GM12878 (cell line): ENCODE results near the gene RTN4RL1. TPM values are rescaled to one million over a fixed set of nuclear protein-coding genes. Genes with fewer than 3 reads are reported as not detected.

Experiments
- ATAC-seq: fragments of 200-7000 bp; cut with Tn5 transposase; 3 replicates; pipeline ENCODE4 v1.9.1; 2020; ENCODE audit warnings: mild to moderate bottlenecking, moderate library complexity
- BruUV-seq: library from RNA; stranded (reverse); fragments of 400-500 nt; replicated peaks from 2 replicates; lab custom pipeline; 2021; lab: Mats Ljungman, UMichigan
- CTCF ChIA-PET: fragments of 300-600 bp; sonication (Branson Sonifier 250); formaldehyde crosslinking; extraction: SDS; loops from one replicate; lab custom pipeline; 2021; ENCODE audit warnings: inconsistent platforms; lab: Yijun Ruan, JAX
- POLR2A ChIA-PET: fragments of 350-600 bp; formaldehyde crosslinking; extraction: SDS; loops from one replicate; lab custom pipeline; 2021; ENCODE audit warnings: inconsistent platforms; lab: Charles Lee
- RAD21 ChIA-PET: fragments of 300-600 bp; sonication (Branson Sonifier 250); formaldehyde crosslinking; loops from one replicate; lab custom pipeline; 2023; ENCODE audit warnings: antibody characterized with exemption; ENCODE audit not compliant: unreplicated experiment; lab: Charles Lee
- SMC1A ChIA-PET: fragments of 300-600 bp; sonication (Branson Sonifier 250); formaldehyde crosslinking; loops from one replicate; lab custom pipeline; 2023; ENCODE audit not compliant: unreplicated experiment, uncharacterized antibody; lab: Charles Lee
- DNase-seq: peaks from one replicate; pipeline ENCODE4 v3.0.0-alpha.2; 2011; ENCODE audit warnings: low read depth, low spot score
- FAIRE-seq: peaks from 3 replicates; lab custom pipeline; 2011; peaks lifted over from hg19 to GRCh38; lab: Jason Lieb, UNC
- H2AFZ ChIP-seq: 2 replicates; pipeline ENCODE4 v1.6.0; 2011; ENCODE audit warnings: low read depth, low read length, control low read depth; ENCODE audit not compliant: control insufficient read depth
- H3K27ac ChIP-seq: 2 replicates; pipeline ENCODE4 v1.5.1; 2011; ENCODE audit warnings: control low read depth; ENCODE audit not compliant: control insufficient read depth, insufficient read depth
- H3K27me3 ChIP-seq, 2 experiments: replicated peaks in 1 of 2; 2 replicates each; pipeline versions ENCODE4 v1.6.0 to v1.6.1; 2011; ENCODE audit warnings: low read length in 1 of 2; ENCODE audit not compliant: control insufficient read depth in 2 of 2, insufficient read depth in 2 of 2
- H3K36me3 ChIP-seq, 2 experiments: 2 replicates each; pipeline ENCODE4 v1.5.1; 2011; ENCODE audit warnings: low read length in 1 of 2; ENCODE audit not compliant: control insufficient read depth in 2 of 2, insufficient read depth in 2 of 2
- H3K4me1 ChIP-seq: 2 replicates; pipeline ENCODE4 v1.6.1; 2011; ENCODE audit warnings: mild to moderate bottlenecking, low read length, moderate library complexity, mixed read lengths; ENCODE audit not compliant: control insufficient read depth, insufficient read depth
- H3K4me2 ChIP-seq: 2 replicates; pipeline ENCODE4 v1.6.0; 2011; ENCODE audit warnings: control low read depth; ENCODE audit not compliant: control insufficient read depth, insufficient read depth
- H3K4me3 ChIP-seq: fragments of 200-600 bp; sonication (generic); 2 replicates; pipeline ENCODE4 v1.5.1; 2016
- H3K79me2 ChIP-seq: 2 replicates; pipeline ENCODE4 v1.6.0; 2011; ENCODE audit warnings: low read length; ENCODE audit not compliant: control insufficient read depth, insufficient read depth
- H3K9ac ChIP-seq: 2 replicates; pipeline ENCODE4 v1.8.0; 2011; ENCODE audit warnings: low read length, control low read depth, mixed read lengths; ENCODE audit not compliant: control insufficient read depth, insufficient read depth
- H3K9me3 ChIP-seq: replicated peaks from 3 replicates; pipeline ENCODE4 v1.5.1; 2011; ENCODE audit warnings: mild to moderate bottlenecking, low read length; ENCODE audit not compliant: control insufficient read depth, insufficient read depth
- H4K20me1 ChIP-seq: 2 replicates; pipeline ENCODE4 v1.6.0; 2011; ENCODE audit not compliant: control insufficient read depth, insufficient read depth
- DPF2 ChIP-seq: fragments of 450-650 bp; IDR thresholded peaks from 2 replicates; pipeline ENCODE4 v1.6.1; 2017; ENCODE audit warnings: mild to moderate bottlenecking
- NR2C1 ChIP-seq: fragments of 450-650 bp; IDR thresholded peaks from 2 replicates; pipeline ENCODE4 v1.6.1; 2017; ENCODE audit warnings: antibody characterized with exemption, mild to moderate bottlenecking, moderate library complexity
- NRF1 ChIP-seq: conservative IDR thresholded peaks from 2 replicates; pipeline ENCODE4 v1.6.1; 2011; ENCODE audit warnings: mild to moderate bottlenecking, low read depth, low read length, improper control_type of control experiment
- WGBS: methylation state at CpG from one replicate; pipeline ENCODE4 v1.1.6; 2016; ENCODE audit warnings: low lambda C conversion rate; ENCODE audit not compliant: insufficient replicate concordance, insufficient coverage; ENCODE audit errors: missing lambda C conversion rate; 5-methylcytosine and 5-hydroxymethylcytosine counted together
- in situ Hi-C: fragments of 300-500 bp; cut with MboI; formaldehyde crosslinking; loops from 9 replicates; pipeline ENCODE4 v1.14.3; 2018; ENCODE audit warnings: mixed read lengths
- intact Hi-C: fragments of 100-400 bp; cut with micrococcal nuclease; formaldehyde crosslinking; loops from one replicate; pipeline ENCODE4 v1.14.2; 2022; ENCODE audit not compliant: unreplicated experiment
- polyA plus RNA-seq, 11 experiments: library from polyadenylated mRNA; depleted of rRNA in 4 of 11; unstranded in 6 of 11; stranded (reverse) in 5 of 11; fragments of >200 nt; fragmentation: Nextera tagmentation in 4 of 11; fragmentation: Illumina TruSeq in 1 of 11; extraction: Ambion mirVana in 4 of 11; extraction: Trizol in 1 of 11; gene quantifications; 1 replicate in 1 of 11; 2 replicates in 10 of 11; pipeline versions ENCODE4 v1.2.1 to v1.2.3, GENCODE V29; 2011 to 2016; ENCODE audit warnings: inconsistent platforms in 2 of 11, missing spikeins in 2 of 11, low read depth in 1 of 11
- total RNA-seq, 4 experiments: library from RNA; depleted of rRNA in 3 of 4; stranded (reverse); fragments of >200 nt in 3 of 4; fragmentation: Illumina TruSeq in 1 of 4; extraction: Trizol in 1 of 4; gene quantifications; 2 replicates each; pipeline versions ENCODE4 v1.2.1 to v1.2.3, GENCODE V29; 2013 to 2021
- TF ChIP-seq, protein P1 (sequence below): fragments of 450-650 bp; formaldehyde crosslinking; IDR thresholded peaks from 2 replicates; pipeline ENCODE4 v1.5.0; 2022; ENCODE audit warnings: mild to moderate bottlenecking, missing genetic modification characterization

RTN4RL1 gene
- total and polyA plus RNA-seq, 10 of the 15 experiments (the other 5 are each of a cell fraction or from before 2014, with no cell fraction given) = 0.08 to 0.11 (median 0.10) TPM; not detected in 7

DNA sequence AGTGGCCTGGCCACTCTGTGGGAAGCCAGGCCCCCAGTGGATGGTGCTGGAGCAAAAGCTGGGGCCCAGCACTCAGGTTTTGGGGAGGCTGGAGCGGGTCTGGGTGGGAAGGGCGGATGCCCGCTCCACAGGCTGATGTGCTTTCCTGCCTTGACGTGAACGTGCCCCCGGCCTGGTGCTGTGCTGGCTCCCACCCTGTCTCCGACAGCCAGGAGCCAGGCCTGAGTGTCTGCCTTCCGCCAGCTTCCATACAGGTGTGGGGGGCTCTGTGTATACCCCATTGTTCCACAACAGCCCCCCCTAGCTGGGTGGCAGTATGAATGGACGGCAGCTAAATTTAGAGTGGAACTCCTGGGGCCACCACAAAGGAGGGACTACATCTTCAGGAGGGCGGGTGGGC, 49.8 kb upstream of the RTN4RL1 start:
- Histone ChIP-seq H3K27ac (no peak overlapping the region), H4K20me1 (no peaks in the 10 kb centered on the region), H3K27me3 (no peaks in the 10 kb centered on the region), H3K4me2 (no peak overlapping the region), H3K9ac (no peak overlapping the region), H3K79me2 (no peaks in the 10 kb centered on the region), H3K4me3 (no peak overlapping the region), H2AFZ (no peak overlapping the region), H3K4me1 (peaks cover 39% of the 10 kb centered on the region), H3K36me3 (peaks cover 12 to 16% of the 10 kb centered on the region in 2 experiments; a peak in 3 of 4 replicates), H3K9me3 (no peaks in the 10 kb centered on the region)
- in situ Hi-C loops = no loop called here
- POLR2A ChIA-PET = interaction anchor here (12.5 kb wide), 1 partner anchor 12 kb away, joined by 148 read pairs; no protein-coding TSS in a partner anchor
- ATAC-seq (no peak), FAIRE-seq (no peak), DNase-seq (no peak)
- RAD21 ChIA-PET = interaction anchor here (1.2 to 1.5 kb wide), 2 partner anchors 13 to 63 kb away, joined by 3 to 5 read pairs; no protein-coding TSS in a partner anchor
- TF ChIP-seq DPF2 (no peak), NRF1 (no peak), NR2C1 (no peak)
- TF ChIP-seq, protein P1, sequence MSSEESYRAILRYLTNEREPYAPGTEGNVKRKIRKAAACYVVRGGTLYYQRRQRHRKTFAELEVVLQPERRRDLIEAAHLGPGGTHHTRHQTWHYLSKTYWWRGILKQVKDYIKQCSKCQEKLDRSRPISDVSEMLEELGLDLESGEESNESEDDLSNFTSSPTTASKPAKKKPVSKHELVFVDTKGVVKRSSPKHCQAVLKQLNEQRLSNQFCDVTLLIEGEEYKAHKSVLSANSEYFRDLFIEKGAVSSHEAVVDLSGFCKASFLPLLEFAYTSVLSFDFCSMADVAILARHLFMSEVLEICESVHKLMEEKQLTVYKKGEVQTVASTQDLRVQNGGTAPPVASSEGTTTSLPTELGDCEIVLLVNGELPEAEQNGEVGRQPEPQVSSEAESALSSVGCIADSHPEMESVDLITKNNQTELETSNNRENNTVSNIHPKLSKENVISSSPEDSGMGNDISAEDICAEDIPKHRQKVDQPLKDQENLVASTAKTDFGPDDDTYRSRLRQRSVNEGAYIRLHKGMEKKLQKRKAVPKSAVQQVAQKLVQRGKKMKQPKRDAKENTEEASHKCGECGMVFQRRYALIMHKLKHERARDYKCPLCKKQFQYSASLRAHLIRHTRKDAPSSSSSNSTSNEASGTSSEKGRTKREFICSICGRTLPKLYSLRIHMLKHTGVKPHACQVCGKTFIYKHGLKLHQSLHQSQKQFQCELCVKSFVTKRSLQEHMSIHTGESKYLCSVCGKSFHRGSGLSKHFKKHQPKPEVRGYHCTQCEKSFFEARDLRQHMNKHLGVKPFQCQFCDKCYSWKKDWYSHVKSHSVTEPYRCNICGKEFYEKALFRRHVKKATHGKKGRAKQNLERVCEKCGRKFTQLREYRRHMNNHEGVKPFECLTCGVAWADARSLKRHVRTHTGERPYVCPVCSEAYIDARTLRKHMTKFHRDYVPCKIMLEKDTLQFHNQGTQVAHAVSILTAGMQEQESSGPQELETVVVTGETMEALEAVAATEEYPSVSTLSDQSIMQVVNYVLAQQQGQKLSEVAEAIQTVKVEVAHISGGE (CRISPR knock-in tag) = no peak
- CTCF ChIA-PET = interaction anchor here (4.9 kb wide), 1 partner anchor 8 kb away, joined by 28 read pairs; no protein-coding TSS in a partner anchor
- BruUV-seq = no TSS peak
- 94% methylated on average over 9 of the region's 10 CpGs for WGBS
- intact Hi-C loops = loop anchor here (5.0 kb wide), 1 partner anchor 167 kb away; no protein-coding TSS in a partner anchor
- SMC1A ChIA-PET = no interaction called here
